GM23338 (cell line): ENCODE results near the gene PTCHD1. TPM values are rescaled to one million over a fixed set of nuclear protein-coding genes. Genes with fewer than 3 reads are reported as not detected.

Experiments used
- ATAC-seq: fragments of 200-7000 bp; cut with Tn5 transposase; 3 replicates; pipeline ENCODE4 v1.9.1; 2020
- DNase-seq: peaks from one replicate; pipeline ENCODE4 v3.0.0-alpha.2; 2015; ENCODE audit warnings: low spot score
- H2AFZ ChIP-seq: fragments of 200-600 bp; sonication (generic); 2 replicates; pipeline ENCODE4 v1.8.0; 2016; ENCODE audit warnings: antibody characterized with exemption, mild to moderate bottlenecking, moderate library complexity
- H3F3A ChIP-seq: fragments of 200-600 bp; sonication (generic); replicated peaks from 2 replicates; pipeline ENCODE4 v1.8.0; 2017; ENCODE audit warnings: antibody characterized with exemption, mixed run types, low read depth
- H3K27ac ChIP-seq: fragments of 200-600 bp; sonication (generic); 2 replicates; pipeline ENCODE4 v1.6.1; 2016; ENCODE audit warnings: low read depth
- H3K27me3 ChIP-seq: fragments of 200-600 bp; sonication (generic); 2 replicates; pipeline ENCODE4 v1.8.0; 2016; ENCODE audit warnings: mild to moderate bottlenecking, mixed run types, moderate library complexity; ENCODE audit not compliant: insufficient read depth
- H3K36me3 ChIP-seq: fragments of 200-600 bp; sonication (generic); 2 replicates; pipeline ENCODE4 v1.8.0; 2016; ENCODE audit warnings: mild to moderate bottlenecking; ENCODE audit not compliant: insufficient read depth
- H3K4me1 ChIP-seq: fragments of 200-600 bp; sonication (generic); 2 replicates; pipeline ENCODE4 v1.8.0; 2016; ENCODE audit warnings: mild to moderate bottlenecking, moderate library complexity; ENCODE audit not compliant: insufficient read depth
- H3K4me2 ChIP-seq: fragments of 200-600 bp; sonication (generic); 2 replicates; pipeline ENCODE4 v1.7.1; 2017; ENCODE audit warnings: mixed run types
- H3K4me3 ChIP-seq: fragments of 200-600 bp; sonication (generic); 2 replicates; pipeline ENCODE4 v1.6.1; 2016; ENCODE audit warnings: mixed run types
- H3K79me2 ChIP-seq: fragments of 200-600 bp; sonication (generic); replicated peaks from 2 replicates; pipeline ENCODE4 v1.8.0; 2017; ENCODE audit warnings: mild to moderate bottlenecking; ENCODE audit not compliant: insufficient read depth
- H3K9me2 ChIP-seq: fragments of 200-600 bp; sonication (generic); 2 replicates; pipeline ENCODE4 v1.8.0; 2017; ENCODE audit not compliant: insufficient read depth
- H4K20me1 ChIP-seq: fragments of 200-600 bp; sonication (generic); replicated peaks from 2 replicates; pipeline ENCODE4 v1.8.0; 2017; ENCODE audit warnings: mild to moderate bottlenecking; ENCODE audit not compliant: insufficient read depth
- H3K27ac Mint-ChIP-seq: 2 replicates; pipeline ENCODE4 v1.8.0; 2020; ENCODE audit warnings: inconsistent platforms, mild to moderate bottlenecking, moderate library complexity, mixed read lengths
- H3K27me3 Mint-ChIP-seq: 3 replicates; pipeline ENCODE4 v1.8.0; 2022; ENCODE audit warnings: low read depth, mild to moderate bottlenecking, moderate library complexity, mixed read lengths, inconsistent platforms; ENCODE audit not compliant: insufficient read depth, poor library complexity
- H3K36me3 Mint-ChIP-seq: 3 replicates; pipeline ENCODE4 v1.8.0; 2021; ENCODE audit warnings: low read depth, mild to moderate bottlenecking, inconsistent platforms, moderate library complexity, mixed read lengths
- H3K4me1 Mint-ChIP-seq: 3 replicates; pipeline ENCODE4 v1.8.0; 2020; ENCODE audit warnings: mild to moderate bottlenecking, inconsistent platforms, mixed read lengths
- H3K4me3 Mint-ChIP-seq: 3 replicates; pipeline ENCODE4 v1.8.0; 2021; ENCODE audit warnings: moderate library complexity, mild to moderate bottlenecking, inconsistent platforms, mixed read lengths
- H3K9me3 Mint-ChIP-seq: 3 replicates; pipeline ENCODE4 v1.8.0; 2020; ENCODE audit warnings: moderate library complexity, mild to moderate bottlenecking, inconsistent platforms, mixed read lengths
- CREB1 ChIP-seq: fragments of 250-450 bp; sonication (Bioruptor Pico); IDR thresholded peaks from 2 replicates; pipeline ENCODE4 v1.5.0; 2020; ENCODE audit warnings: low read depth, mild to moderate bottlenecking, moderate library complexity
- ETS1 ChIP-seq: IDR thresholded peaks from 2 replicates; pipeline ENCODE4 v1.6.1; 2016; ENCODE audit warnings: antibody characterized with exemption
- EZH2phosphoT487 ChIP-seq: fragments of 200-600 bp; sonication (generic); IDR thresholded peaks from one replicate; pipeline ENCODE4 v1.8.1; 2018; ENCODE audit warnings: antibody characterized with exemption; ENCODE audit not compliant: unreplicated experiment
- JUNB ChIP-seq: IDR thresholded peaks from one replicate; pipeline ENCODE4 v1.6.1; 2016; ENCODE audit warnings: antibody characterized with exemption; ENCODE audit not compliant: unreplicated experiment
- NANOG ChIP-seq: IDR thresholded peaks from 2 replicates; pipeline ENCODE4 v1.6.1; 2016; ENCODE audit warnings: antibody characterized with exemption, borderline replicate concordance
- POLR2AphosphoS5 ChIP-seq: IDR thresholded peaks from 2 replicates; pipeline ENCODE4 v1.6.1; 2016; ENCODE audit warnings: antibody characterized with exemption, low read depth
- STAT1 ChIP-seq: IDR thresholded peaks from one replicate; pipeline ENCODE4 v1.6.1; 2016; ENCODE audit warnings: antibody characterized with exemption; ENCODE audit not compliant: unreplicated experiment
- ZNF114 ChIP-seq: fragments of 250-450 bp; sonication (Bioruptor Pico); IDR thresholded peaks from 2 replicates; pipeline ENCODE4 v1.5.0; 2020; ENCODE audit warnings: mild to moderate bottlenecking, moderate library complexity
- ZNF331 ChIP-seq: fragments of 250-450 bp; sonication (Bioruptor Pico); IDR thresholded peaks from 2 replicates; pipeline ENCODE4 v1.5.0; 2020; ENCODE audit warnings: low read depth, mild to moderate bottlenecking, moderate library complexity
- polyA plus RNA-seq: library from polyadenylated mRNA; unstranded; fragments of >200 nt; fragmentation: Nextera tagmentation; extraction: Ambion mirVana; gene quantifications from 2 replicates; pipeline ENCODE4 v1.2.1, GENCODE V29; 2016
- total RNA-seq: library from RNA; depleted of rRNA; stranded (reverse); fragments of >200 nt; shearing (Covaris generic); gene quantifications from 2 replicates; pipeline ENCODE4 v1.2.3, GENCODE V29; 2014
- TF ChIP-seq, protein P1 (sequence below): IDR thresholded peaks from one replicate; pipeline ENCODE4 v1.6.1; 2018; ENCODE audit warnings: antibody characterized with exemption; ENCODE audit not compliant: unreplicated experiment
- TF ChIP-seq, protein P2 (sequence below): fragments of 250-450 bp; sonication (Bioruptor Pico); IDR thresholded peaks from 2 replicates; pipeline ENCODE4 v1.5.0; 2020; ENCODE audit warnings: mild to moderate bottlenecking, moderate library complexity

The PTCHD1 gene
- total and polyA plus RNA-seq, 2 experiments from 2014 or later, result 1.5 to 1.9 TPM

DNA sequence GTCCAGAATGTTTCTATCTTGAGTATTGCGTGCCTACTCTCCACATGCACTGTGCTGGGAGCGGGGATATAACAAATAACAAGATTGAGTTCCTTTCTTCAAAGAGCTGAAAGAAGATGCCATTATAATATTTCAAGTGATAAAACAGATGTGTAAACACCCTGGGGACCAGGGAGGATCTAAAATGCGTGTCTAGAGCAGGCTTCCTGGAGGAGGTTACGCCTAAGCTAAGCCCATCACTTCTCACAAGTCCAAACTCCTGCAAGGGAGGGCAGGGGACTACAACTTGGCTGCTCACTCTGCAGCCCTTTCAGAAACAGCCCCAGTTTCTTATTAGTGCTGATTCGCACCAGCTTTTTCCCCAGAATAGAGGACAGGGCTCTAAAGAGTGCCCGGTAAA, 21.5 kb downstream of the PTCHD1 start (continued):
- TF ChIP-seq, protein P1, sequence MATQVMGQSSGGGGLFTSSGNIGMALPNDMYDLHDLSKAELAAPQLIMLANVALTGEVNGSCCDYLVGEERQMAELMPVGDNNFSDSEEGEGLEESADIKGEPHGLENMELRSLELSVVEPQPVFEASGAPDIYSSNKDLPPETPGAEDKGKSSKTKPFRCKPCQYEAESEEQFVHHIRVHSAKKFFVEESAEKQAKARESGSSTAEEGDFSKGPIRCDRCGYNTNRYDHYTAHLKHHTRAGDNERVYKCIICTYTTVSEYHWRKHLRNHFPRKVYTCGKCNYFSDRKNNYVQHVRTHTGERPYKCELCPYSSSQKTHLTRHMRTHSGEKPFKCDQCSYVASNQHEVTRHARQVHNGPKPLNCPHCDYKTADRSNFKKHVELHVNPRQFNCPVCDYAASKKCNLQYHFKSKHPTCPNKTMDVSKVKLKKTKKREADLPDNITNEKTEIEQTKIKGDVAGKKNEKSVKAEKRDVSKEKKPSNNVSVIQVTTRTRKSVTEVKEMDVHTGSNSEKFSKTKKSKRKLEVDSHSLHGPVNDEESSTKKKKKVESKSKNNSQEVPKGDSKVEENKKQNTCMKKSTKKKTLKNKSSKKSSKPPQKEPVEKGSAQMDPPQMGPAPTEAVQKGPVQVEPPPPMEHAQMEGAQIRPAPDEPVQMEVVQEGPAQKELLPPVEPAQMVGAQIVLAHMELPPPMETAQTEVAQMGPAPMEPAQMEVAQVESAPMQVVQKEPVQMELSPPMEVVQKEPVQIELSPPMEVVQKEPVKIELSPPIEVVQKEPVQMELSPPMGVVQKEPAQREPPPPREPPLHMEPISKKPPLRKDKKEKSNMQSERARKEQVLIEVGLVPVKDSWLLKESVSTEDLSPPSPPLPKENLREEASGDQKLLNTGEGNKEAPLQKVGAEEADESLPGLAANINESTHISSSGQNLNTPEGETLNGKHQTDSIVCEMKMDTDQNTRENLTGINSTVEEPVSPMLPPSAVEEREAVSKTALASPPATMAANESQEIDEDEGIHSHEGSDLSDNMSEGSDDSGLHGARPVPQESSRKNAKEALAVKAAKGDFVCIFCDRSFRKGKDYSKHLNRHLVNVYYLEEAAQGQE, result no peak
- TF ChIP-seq ZNF114 (no peak), POLR2AphosphoS5 (no peak), ETS1 (no peak), NANOG (no peak), ZNF331 (CRISPR knock-in tag) (no peak), STAT1 (no peak)

DNA sequence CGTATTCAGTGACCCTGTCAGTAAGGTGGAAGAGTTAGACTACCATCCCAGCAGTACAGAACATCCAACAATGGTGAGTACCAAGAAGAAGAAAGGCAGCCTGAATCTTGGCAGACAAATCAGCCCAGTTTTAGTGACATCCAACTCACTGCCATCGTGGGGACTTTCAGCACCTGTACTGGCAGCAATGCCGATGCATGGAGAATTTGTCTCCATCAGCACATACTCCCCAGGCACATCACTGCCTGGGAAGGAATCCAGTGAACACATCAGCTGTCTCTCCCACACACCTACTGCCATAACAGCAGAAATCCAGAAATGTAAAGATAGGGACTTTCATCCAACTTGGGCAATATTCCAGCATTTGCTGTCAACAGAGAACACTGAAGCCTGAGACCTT, 29.8 kb downstream of the PTCHD1 start:
- peaks cover 3% of the 10 kb centered on the region for H3K27me3 Mint-ChIP-seq
- H4K20me1 ChIP-seq, result no peaks in the 10 kb centered on the region
- H3K4me1 Mint-ChIP-seq, result peaks cover 3% of the 10 kb centered on the region; the same call in 1 of the 3 replicates
- H3K27me3 ChIP-seq, result no peaks in the 10 kb centered on the region
- H3K4me2 ChIP-seq, result no peak overlapping the region
- ATAC-seq (no peak), DNase-seq (no peak)
- no peak overlapping the region for H3K4me3 Mint-ChIP-seq
- H3K4me1 ChIP-seq, result no peaks in the 10 kb centered on the region
- H3K27ac Mint-ChIP-seq, result no peak overlapping the region
- no peaks in the 10 kb centered on the region for H3K9me2 ChIP-seq
- H3K36me3 Mint-ChIP-seq, result peaks cover 20% of the 10 kb centered on the region; the same call in 2 of the 3 replicates
- H3K27ac ChIP-seq, result no peak overlapping the region
- no peak overlapping the region for H3K4me3 ChIP-seq
- no peaks in the 10 kb centered on the region; the same call in 2 of the 3 replicates for H3K9me3 Mint-ChIP-seq
- H2AFZ ChIP-seq, result no peak overlapping the region
- H3K79me2 ChIP-seq, result no peaks in the 10 kb centered on the region
- H3F3A ChIP-seq, result no peaks in the 10 kb centered on the region
- H3K36me3 ChIP-seq, result no peaks in the 10 kb centered on the region
- TF ChIP-seq EZH2phosphoT487 (no peak), ZNF114 (no peak), STAT1 (no peak), ETS1 (no peak), JUNB (no peak), NANOG (no peak), CREB1 (no peak), POLR2AphosphoS5 (no peak)
- TF ChIP-seq, protein P2, sequence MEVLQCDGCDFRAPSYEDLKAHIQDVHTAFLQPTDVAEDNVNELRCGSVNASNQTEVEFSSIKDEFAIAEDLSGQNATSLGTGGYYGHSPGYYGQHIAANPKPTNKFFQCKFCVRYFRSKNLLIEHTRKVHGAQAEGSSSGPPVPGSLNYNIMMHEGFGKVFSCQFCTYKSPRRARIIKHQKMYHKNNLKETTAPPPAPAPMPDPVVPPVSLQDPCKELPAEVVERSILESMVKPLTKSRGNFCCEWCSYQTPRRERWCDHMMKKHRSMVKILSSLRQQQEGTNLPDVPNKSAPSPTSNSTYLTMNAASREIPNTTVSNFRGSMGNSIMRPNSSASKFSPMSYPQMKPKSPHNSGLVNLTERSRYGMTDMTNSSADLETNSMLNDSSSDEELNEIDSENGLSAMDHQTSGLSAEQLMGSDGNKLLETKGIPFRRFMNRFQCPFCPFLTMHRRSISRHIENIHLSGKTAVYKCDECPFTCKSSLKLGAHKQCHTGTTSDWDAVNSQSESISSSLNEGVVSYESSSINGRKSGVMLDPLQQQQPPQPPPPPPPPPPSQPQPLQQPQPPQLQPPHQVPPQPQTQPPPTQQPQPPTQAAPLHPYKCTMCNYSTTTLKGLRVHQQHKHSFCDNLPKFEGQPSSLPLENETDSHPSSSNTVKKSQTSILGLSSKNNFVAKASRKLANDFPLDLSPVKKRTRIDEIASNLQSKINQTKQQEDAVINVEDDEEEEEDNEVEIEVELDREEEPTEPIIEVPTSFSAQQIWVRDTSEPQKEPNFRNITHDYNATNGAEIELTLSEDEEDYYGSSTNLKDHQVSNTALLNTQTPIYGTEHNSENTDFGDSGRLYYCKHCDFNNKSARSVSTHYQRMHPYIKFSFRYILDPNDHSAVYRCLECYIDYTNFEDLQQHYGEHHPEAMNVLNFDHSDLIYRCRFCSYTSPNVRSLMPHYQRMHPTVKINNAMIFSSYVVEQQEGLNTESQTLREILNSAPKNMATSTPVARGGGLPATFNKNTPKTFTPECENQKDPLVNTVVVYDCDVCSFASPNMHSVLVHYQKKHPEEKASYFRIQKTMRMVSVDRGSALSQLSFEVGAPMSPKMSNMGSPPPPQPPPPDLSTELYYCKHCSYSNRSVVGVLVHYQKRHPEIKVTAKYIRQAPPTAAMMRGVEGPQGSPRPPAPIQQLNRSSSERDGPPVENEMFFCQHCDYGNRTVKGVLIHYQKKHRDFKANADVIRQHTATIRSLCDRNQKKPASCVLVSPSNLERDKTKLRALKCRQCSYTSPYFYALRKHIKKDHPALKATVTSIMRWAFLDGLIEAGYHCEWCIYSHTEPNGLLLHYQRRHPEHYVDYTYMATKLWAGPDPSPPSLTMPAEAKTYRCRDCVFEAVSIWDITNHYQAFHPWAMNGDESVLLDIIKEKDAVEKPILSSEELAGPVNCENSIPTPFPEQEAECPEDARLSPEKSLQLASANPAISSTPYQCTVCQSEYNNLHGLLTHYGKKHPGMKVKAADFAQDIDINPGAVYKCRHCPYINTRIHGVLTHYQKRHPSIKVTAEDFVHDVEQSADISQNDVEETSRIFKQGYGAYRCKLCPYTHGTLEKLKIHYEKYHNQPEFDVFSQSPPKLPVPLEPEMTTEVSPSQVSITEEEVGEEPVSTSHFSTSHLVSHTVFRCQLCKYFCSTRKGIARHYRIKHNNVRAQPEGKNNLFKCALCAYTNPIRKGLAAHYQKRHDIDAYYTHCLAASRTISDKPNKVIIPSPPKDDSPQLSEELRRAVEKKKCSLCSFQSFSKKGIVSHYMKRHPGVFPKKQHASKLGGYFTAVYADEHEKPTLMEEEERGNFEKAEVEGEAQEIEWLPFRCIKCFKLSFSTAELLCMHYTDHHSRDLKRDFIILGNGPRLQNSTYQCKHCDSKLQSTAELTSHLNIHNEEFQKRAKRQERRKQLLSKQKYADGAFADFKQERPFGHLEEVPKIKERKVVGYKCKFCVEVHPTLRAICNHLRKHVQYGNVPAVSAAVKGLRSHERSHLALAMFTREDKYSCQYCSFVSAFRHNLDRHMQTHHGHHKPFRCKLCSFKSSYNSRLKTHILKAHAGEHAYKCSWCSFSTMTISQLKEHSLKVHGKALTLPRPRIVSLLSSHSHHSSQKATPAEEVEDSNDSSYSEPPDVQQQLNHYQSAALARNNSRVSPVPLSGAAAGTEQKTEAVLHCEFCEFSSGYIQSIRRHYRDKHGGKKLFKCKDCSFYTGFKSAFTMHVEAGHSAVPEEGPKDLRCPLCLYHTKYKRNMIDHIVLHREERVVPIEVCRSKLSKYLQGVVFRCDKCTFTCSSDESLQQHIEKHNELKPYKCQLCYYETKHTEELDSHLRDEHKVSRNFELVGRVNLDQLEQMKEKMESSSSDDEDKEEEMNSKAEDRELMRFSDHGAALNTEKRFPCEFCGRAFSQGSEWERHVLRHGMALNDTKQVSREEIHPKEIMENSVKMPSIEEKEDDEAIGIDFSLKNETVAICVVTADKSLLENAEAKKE (CRISPR knock-in tag), result no peak
